Activated CD4-positive, alpha-beta memory T cell treated with anti-CD3 and anti-CD28 coated beads for 36 hours (primary cell): ENCODE results near the gene WFDC2. TPM values are rescaled to one million over a fixed set of nuclear protein-coding genes. Genes with fewer than 3 reads are reported as not detected.

Experiments used
- CTCF ChIA-PET: fragments of 350-600 bp; sonication (Branson Sonifier 250); formaldehyde crosslinking; loops from one replicate; lab custom pipeline; 2021; ENCODE audit warnings: antibody characterized with exemption, inconsistent platforms; lab: Charles Lee
- POLR2A ChIA-PET: fragments of 350-600 bp; sonication (Branson Sonifier 250); formaldehyde crosslinking; loops from one replicate; lab custom pipeline; 2021; ENCODE audit warnings: antibody characterized with exemption; lab: Charles Lee
- DNase-seq: peaks from one replicate; pipeline ENCODE4 v3.0.0-alpha.2; 2020
- H3K27ac Mint-ChIP-seq: one replicate; pipeline ENCODE4 v1.8.0; 2021; ENCODE audit warnings: mixed read lengths
- H3K27me3 Mint-ChIP-seq: one replicate; pipeline ENCODE4 v1.8.0; 2021; ENCODE audit warnings: mixed read lengths
- H3K36me3 Mint-ChIP-seq: one replicate; pipeline ENCODE4 v1.8.0; 2021; ENCODE audit warnings: mixed read lengths
- H3K4me1 Mint-ChIP-seq: one replicate; pipeline ENCODE4 v1.8.0; 2021; ENCODE audit warnings: low read depth, mixed read lengths
- H3K4me3 Mint-ChIP-seq: one replicate; pipeline ENCODE4 v1.8.0; 2021; ENCODE audit warnings: mild to moderate bottlenecking, mixed read lengths
- H3K9me3 Mint-ChIP-seq: one replicate; pipeline ENCODE4 v1.8.0; 2021; ENCODE audit warnings: mixed read lengths
- intact Hi-C: fragments of 100-400 bp; cut with micrococcal nuclease; formaldehyde crosslinking; loops from one replicate; pipeline ENCODE4 v1.15.1; 2023
- microRNA-seq: library from miRNA; unstranded; fragments of <30 nt; microRNA quantifications from one replicate; pipeline ENCODE4 v1.2.0, GENCODE V29; 2022; ENCODE audit warnings: borderline number of aligned reads, borderline microRNAs expressed, borderline replicate concordance
- total RNA-seq, 2 experiments: library from RNA; stranded (reverse); gene quantifications; one replicate each; pipeline ENCODE4 v1.2.3, GENCODE V29; 2021

WFDC2 gene
- total RNA-seq, 2 experiments from 2014 or later: 0.38 to 0.92 TPM

GRCh38 chr20:45527294-45527693, 57.7 kb downstream of the WFDC2 start:
- no peak overlapping the region for H3K4me3 Mint-ChIP-seq
- intact Hi-C loops: no loop called here
- ChIA-PET CTCF (no interaction called here), POLR2A (no interaction called here)
- H3K27ac Mint-ChIP-seq: no peak overlapping the region
- peaks cover 38% of the 10 kb centered on the region for H3K27me3 Mint-ChIP-seq
- no peaks in the 10 kb centered on the region for H3K9me3 Mint-ChIP-seq
- H3K4me1 Mint-ChIP-seq: no peaks in the 10 kb centered on the region
- H3K36me3 Mint-ChIP-seq: no peaks in the 10 kb centered on the region
- DNase-seq: no peak

Small RNA genes within 50 kb of the gene (microRNA-seq; reads per million reads assigned to microRNA genes)
- not detected for gene MIR6812

Other genes starting within 250 kb of the WFDC2 start
- gene SEMG2, start 248.4 kb upstream of the WFDC2 start, total RNA-seq: not detected
- gene SLPI, start 215.2 kb upstream of the WFDC2 start, total RNA-seq: not detected
- gene RBPJL, start 162.9 kb upstream of the WFDC2 start, total RNA-seq: not detected
- gene MATN4, start 161.5 kb upstream of the WFDC2 start, total RNA-seq: under 1 TPM; 0.70 to 0.95 TPM
- 10 to 100 TPM; 67.8 to 69.8 TPM for gene SDC4, start 121.3 kb upstream of the WFDC2 start, total RNA-seq
- gene SYS1, start 106.6 kb upstream of the WFDC2 start, total RNA-seq: 10 to 100 TPM; 19.9 to 24.8 TPM
- under 1 TPM; 0.24 to 0.55 TPM for gene TP53TG5, start 91.4 kb upstream of the WFDC2 start, total RNA-seq
- 10 to 100 TPM; 21.6 to 22.6 TPM for gene DBNDD2, start 61.5 kb upstream of the WFDC2 start, total RNA-seq
- gene PIGT, start 53.6 kb upstream of the WFDC2 start, total RNA-seq: 10 to 100 TPM; 41.5 to 44.4 TPM
- gene SPINT3, start 45.9 kb downstream of the WFDC2 start, total RNA-seq: not detected
- not detected for gene WFDC6, start 69.7 kb downstream of the WFDC2 start, total RNA-seq
- not detected for gene EPPIN, start 77.6 kb downstream of the WFDC2 start, total RNA-seq
- gene WFDC8, start 109.5 kb downstream of the WFDC2 start, total RNA-seq: not detected
- not detected for gene WFDC10A, start 160.0 kb downstream of the WFDC2 start, total RNA-seq
- gene WFDC9, start 161.5 kb downstream of the WFDC2 start, total RNA-seq: not detected
- not detected for gene WFDC11, start 200.5 kb downstream of the WFDC2 start, total RNA-seq
- not detected for gene WFDC13, start 232.3 kb downstream of the WFDC2 start, total RNA-seq
- not detected for gene WFDC10B, start 235.3 kb downstream of the WFDC2 start, total RNA-seq